Transverse colon (tissue), 3 donors: ENCODE results near the gene CYTH4.

Source experiments
- POLR2A ChIP-seq: fragments of 450-650 bp; IDR thresholded peaks from one replicate; pipeline ENCODE4 v1.6.1; 2016; ENCODE audit warnings: antibody characterized with exemption, mild to moderate bottlenecking, moderate library complexity
- TF ChIP-seq, protein P1 (sequence below), 5 experiments: fragments of 200-600 bp in 3 of 5; fragments of 450-650 bp in 2 of 5; sonication (generic) in 3 of 5; IDR thresholded peaks; 1 replicate in 2 of 5; 2 replicates in 3 of 5; pipeline ENCODE4 v1.5.1; 2016 to 2017; ENCODE audit warnings: antibody characterized with exemption in 5 of 5, inconsistent platforms in 3 of 5, mild to moderate bottlenecking in 2 of 5, moderate library complexity in 1 of 5

DNA sequence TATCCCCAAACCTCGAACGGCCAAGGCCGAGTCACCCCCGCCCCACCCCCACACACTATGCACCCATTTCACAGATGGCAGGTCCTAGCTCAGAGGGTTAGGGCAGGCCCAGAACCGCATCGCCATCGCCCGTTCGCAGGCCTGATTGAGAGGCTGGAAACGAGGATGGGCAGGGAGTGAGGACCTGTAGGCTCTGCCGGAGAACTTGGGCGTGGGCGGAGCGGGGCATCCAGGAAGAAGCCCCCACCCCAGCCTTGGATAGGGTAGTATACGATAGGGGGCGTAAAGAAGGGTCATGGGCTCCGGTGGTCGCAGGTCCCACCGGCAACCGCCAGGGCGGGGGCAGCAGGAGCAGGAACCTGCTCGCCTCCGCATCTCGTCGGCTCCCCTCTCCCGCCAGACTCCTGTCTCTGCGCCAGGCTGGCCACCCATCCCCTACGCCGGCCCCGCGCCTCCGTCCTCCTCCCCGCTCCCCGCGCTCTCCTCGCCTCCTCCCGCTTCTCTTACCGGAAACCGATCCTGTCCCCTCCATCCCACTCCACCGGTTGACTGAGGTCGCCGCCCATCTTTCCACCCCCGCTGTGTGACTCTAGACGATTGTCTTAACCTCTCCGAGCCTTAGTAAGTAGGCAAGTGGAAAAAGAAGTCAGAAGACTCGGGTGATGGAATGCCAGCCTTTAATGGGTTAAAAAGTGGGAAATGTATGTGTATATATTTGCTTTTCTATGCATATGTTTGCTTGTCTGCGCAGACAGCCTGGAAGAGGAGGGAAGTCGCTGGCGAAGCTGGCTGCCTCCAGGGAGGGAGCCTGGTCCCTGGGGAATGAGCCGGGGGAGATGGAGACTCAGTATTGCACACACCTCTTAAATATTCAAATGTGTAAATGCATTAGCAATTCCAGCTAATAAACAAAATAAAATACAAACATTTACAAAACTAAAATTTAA is 52.8 kb downstream of the CYTH4 start:
- TF ChIP-seq, protein P1, sequence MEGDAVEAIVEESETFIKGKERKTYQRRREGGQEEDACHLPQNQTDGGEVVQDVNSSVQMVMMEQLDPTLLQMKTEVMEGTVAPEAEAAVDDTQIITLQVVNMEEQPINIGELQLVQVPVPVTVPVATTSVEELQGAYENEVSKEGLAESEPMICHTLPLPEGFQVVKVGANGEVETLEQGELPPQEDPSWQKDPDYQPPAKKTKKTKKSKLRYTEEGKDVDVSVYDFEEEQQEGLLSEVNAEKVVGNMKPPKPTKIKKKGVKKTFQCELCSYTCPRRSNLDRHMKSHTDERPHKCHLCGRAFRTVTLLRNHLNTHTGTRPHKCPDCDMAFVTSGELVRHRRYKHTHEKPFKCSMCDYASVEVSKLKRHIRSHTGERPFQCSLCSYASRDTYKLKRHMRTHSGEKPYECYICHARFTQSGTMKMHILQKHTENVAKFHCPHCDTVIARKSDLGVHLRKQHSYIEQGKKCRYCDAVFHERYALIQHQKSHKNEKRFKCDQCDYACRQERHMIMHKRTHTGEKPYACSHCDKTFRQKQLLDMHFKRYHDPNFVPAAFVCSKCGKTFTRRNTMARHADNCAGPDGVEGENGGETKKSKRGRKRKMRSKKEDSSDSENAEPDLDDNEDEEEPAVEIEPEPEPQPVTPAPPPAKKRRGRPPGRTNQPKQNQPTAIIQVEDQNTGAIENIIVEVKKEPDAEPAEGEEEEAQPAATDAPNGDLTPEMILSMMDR (IDR thresholded peaks at IDR 0.05): no peak
- no peak for TF ChIP-seq POLR2A
